PC-3 (cell line): ENCODE data around the gene GPR63.

Experiments
- EZH2 ChIP-seq: fragments of 300-600 bp; sonication (generic); IDR thresholded peaks from one replicate; pipeline ENCODE4 v1.6.1; 2017; ENCODE audit warnings: antibody characterized with exemption, mild to moderate bottlenecking, low read length; ENCODE audit not compliant: unreplicated experiment
- TF ChIP-seq, protein P1 (sequence below): fragments of 300-600 bp; sonication (generic); conservative IDR thresholded peaks from 2 replicates; pipeline ENCODE4 v1.5.1; 2017; ENCODE audit warnings: antibody characterized with exemption, low read depth, mild to moderate bottlenecking, low read length

DNA sequence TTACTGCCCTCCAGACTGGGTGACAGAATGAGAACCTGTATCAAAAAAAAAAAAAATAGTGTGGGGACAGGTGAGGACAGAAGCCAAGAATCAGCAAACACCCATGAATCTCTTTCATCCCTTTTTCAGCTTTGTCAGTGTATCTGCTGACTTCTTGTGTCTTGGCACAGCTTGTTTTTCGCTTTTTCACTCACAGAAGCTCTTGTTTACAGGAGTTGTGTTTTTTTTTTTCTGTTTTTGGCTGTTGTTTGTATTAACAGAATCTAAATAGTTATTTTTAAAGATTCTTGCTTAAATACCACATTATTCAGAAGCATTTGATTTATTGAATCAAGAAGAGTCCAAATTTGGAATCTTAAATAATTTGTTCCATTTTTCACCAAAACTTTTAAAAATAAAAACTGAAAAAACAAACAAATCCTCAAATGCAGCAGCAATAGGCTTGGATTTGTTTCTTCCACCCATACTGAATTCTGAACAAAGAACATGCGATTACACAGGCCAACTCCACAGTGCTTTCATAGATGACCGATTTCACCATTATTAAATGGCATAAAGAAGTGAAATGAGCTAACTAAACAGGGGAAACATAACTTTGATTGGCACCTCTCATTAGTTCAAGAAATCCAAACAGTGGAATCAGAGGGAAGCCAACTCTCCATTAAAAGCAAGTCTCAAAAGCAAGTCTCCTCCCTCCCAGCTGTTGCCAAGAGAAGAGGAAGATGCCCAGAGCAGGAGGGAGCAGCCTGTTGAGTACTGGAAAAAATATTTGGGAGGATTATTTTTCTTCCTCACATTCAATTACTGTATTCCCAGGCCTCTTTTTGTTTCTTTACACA lies 27.2 kb upstream of the GPR63 start:
- no peak for TF ChIP-seq EZH2
- TF ChIP-seq, protein P1, sequence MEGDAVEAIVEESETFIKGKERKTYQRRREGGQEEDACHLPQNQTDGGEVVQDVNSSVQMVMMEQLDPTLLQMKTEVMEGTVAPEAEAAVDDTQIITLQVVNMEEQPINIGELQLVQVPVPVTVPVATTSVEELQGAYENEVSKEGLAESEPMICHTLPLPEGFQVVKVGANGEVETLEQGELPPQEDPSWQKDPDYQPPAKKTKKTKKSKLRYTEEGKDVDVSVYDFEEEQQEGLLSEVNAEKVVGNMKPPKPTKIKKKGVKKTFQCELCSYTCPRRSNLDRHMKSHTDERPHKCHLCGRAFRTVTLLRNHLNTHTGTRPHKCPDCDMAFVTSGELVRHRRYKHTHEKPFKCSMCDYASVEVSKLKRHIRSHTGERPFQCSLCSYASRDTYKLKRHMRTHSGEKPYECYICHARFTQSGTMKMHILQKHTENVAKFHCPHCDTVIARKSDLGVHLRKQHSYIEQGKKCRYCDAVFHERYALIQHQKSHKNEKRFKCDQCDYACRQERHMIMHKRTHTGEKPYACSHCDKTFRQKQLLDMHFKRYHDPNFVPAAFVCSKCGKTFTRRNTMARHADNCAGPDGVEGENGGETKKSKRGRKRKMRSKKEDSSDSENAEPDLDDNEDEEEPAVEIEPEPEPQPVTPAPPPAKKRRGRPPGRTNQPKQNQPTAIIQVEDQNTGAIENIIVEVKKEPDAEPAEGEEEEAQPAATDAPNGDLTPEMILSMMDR = no peak
